ENCODE measurements around the gene MINDY1.

Gene MINDY1

GRCh38 chr1:151006327-151007052 is at the start of gene MINDY1:
MINDY1 (minus strand) TSS chr1:151006902; CDS start chr1:151002617, 4,285 bp downstream.
- peak; percentile 72 for TF ChIP-seq CTCF (conservative IDR thresholded peaks at IDR 0.05; ENCODE audit: low read depth, low read length)
- H3K4me3 ChIP-seq (ENCODE audit: low read depth, low read length): peak within 1 kb of the TSS; percentile 67
- DNase-seq (ENCODE audit: low read depth): peak; percentile 93

GRCh38 chr1:151056149-151056548 is 49.4 kb upstream of the MINDY1 start:
- H3K4me3 ChIP-seq (ENCODE audit: low read depth, low read length): no peak overlapping the region
- no peak for TF ChIP-seq CTCF (conservative IDR thresholded peaks at IDR 0.05; ENCODE audit: low read depth, low read length)
- DNase-seq (ENCODE audit: low read depth): no peak

GRCh38 chr1:151055581-151055980 is 48.9 kb upstream of the MINDY1 start:
- DNase-seq (ENCODE audit: low read depth): no peak
- H3K4me3 ChIP-seq (ENCODE audit: low read depth, low read length): no peak overlapping the region
- no peak for TF ChIP-seq CTCF (conservative IDR thresholded peaks at IDR 0.05; ENCODE audit: low read depth, low read length)

GRCh38 chr1:151054971-151055547 is 48.4 kb upstream of the MINDY1 start:
- TF ChIP-seq CTCF (conservative IDR thresholded peaks at IDR 0.05; ENCODE audit: low read depth, low read length): no peak
- DNase-seq (ENCODE audit: low read depth): no peak
- H3K4me3 ChIP-seq (ENCODE audit: low read depth, low read length): no peak overlapping the region

DNA sequence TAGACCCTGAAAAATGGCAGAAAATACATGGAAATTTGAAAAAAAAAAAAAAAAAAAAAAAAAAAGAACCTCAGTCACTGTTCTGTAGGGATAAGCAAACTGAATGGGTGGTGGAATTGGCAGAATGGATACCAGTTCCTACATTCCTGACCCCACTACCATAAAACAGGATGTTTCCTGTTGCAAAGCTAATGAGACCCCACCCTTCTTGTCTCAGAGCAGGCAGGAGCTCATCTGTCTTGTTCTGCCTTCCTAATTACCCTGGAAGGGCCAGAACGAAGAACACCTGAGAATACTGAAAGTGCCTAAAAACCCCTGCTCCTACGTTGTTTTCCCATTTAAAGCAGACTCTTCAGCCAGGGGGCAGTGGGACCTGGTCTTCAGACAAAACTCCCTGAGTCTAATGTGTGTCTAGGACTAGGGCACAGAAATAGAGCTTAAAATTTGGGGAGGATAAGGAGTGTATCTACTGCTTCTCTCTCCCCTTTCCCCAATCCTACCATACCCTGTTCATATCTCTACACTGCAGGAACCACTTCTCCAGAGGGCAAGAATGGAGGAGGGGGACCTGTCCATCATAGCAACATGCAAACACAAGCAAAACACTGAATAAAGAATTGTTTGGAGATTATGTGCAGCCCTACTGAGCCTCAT is 44.8 kb upstream of the MINDY1 start:
- no peak for TF ChIP-seq CTCF (conservative IDR thresholded peaks at IDR 0.05; ENCODE audit: low read depth, low read length)
- no peak for DNase-seq (ENCODE audit: low read depth)
- no peak overlapping the region for H3K4me3 ChIP-seq (ENCODE audit: low read depth, low read length)

- no peak for TF ChIP-seq CTCF (conservative IDR thresholded peaks at IDR 0.05; ENCODE audit: low read depth, low read length)
- no peak overlapping the region for H3K4me3 ChIP-seq (ENCODE audit: low read depth, low read length)
- DNase-seq (ENCODE audit: low read depth): no peak
Observed at GRCh38 chr1:151050051-151050688, 43.5 kb upstream of the MINDY1 start.

Data from choroid plexus epithelial cell (primary cell).